GM18517 (cell line): ENCODE measurements around the gene LRCOL1.

Experiments
- ATAC-seq: cut with Tn5 transposase; IDR thresholded peaks from one replicate; pipeline ENCODE4 v1.9.1; 2021; ENCODE audit warnings: mild to moderate bottlenecking, moderate library complexity; ENCODE audit not compliant: unreplicated experiment

The LRCOL1 gene

GRCh38 chr12:132610051-132610759 is at the start of gene LRCOL1:
LRCOL1 (minus strand) TSS chr12:132610582; CDS start chr12:132606251, 4,331 bp downstream.
- ATAC-seq, result no peak

GRCh38 chr12:132660052-132660451 is 49.7 kb upstream of the LRCOL1 start:
- ATAC-seq, result no peak

GRCh38 chr12:132659146-132659545 is 48.8 kb upstream of the LRCOL1 start:
- no peak for ATAC-seq

GRCh38 chr12:132658149-132658894 is 47.9 kb upstream of the LRCOL1 start:
- ATAC-seq, result no peak

GRCh38 chr12:132657004-132657727 is 46.8 kb upstream of the LRCOL1 start:
- no peak for ATAC-seq

- ATAC-seq, result no peak
Measured at GRCh38 chr12:132653567-132654290, 43.3 kb upstream of the LRCOL1 start.

- no peak for ATAC-seq
Measured at GRCh38 chr12:132651444-132652100, 41.2 kb upstream of the LRCOL1 start.

- no peak for ATAC-seq
Measured at GRCh38 chr12:132649226-132649945, 39.0 kb upstream of the LRCOL1 start.

GRCh38 chr12:132648616-132649225 is 38.3 kb upstream of the LRCOL1 start:
- ATAC-seq, result no peak

GRCh38 chr12:132647858-132648257 is 37.5 kb upstream of the LRCOL1 start:
- ATAC-seq, result no peak

GRCh38 chr12:132646850-132647249 is 36.5 kb upstream of the LRCOL1 start:
- no peak for ATAC-seq

- ATAC-seq, result no peak
Measured at GRCh38 chr12:132642846-132643835, 32.8 kb upstream of the LRCOL1 start.

GRCh38 chr12:132641811-132642650 is 31.6 kb upstream of the LRCOL1 start:
- ATAC-seq, result no peak

- ATAC-seq, result no peak
Measured at GRCh38 chr12:132640936-132641335, 30.6 kb upstream of the LRCOL1 start.

- no peak for ATAC-seq
Measured at GRCh38 chr12:132639956-132640520, 29.7 kb upstream of the LRCOL1 start.

GRCh38 chr12:132638541-132639408 is 28.4 kb upstream of the LRCOL1 start:
- ATAC-seq, result no peak
